Osteocyte (in vitro differentiated cells): ENCODE measurements around the gene EID3. TPM values are rescaled to one million over a fixed set of nuclear protein-coding genes. Genes with fewer than 3 reads are reported as not detected.

Experiments used
- DNase-seq: peaks from one replicate; pipeline ENCODE4 v3.0.0; 2021; ENCODE audit warnings: mixed read lengths; ENCODE audit not compliant: unreplicated experiment; ENCODE audit errors: extremely low spot score
- H3K27ac Mint-ChIP-seq: one replicate; pipeline ENCODE4 v1.8.0; 2021; ENCODE audit warnings: mild to moderate bottlenecking, mixed read lengths; ENCODE audit not compliant: unreplicated experiment
- H3K27me3 Mint-ChIP-seq: one replicate; pipeline ENCODE4 v1.8.0; 2021; ENCODE audit warnings: mixed read lengths; ENCODE audit not compliant: unreplicated experiment
- H3K36me3 Mint-ChIP-seq: one replicate; pipeline ENCODE4 v1.8.0; 2021; ENCODE audit warnings: mixed read lengths; ENCODE audit not compliant: unreplicated experiment
- H3K4me1 Mint-ChIP-seq: one replicate; pipeline ENCODE4 v1.8.0; 2021; ENCODE audit warnings: mixed read lengths; ENCODE audit not compliant: unreplicated experiment
- H3K4me3 Mint-ChIP-seq: one replicate; pipeline ENCODE4 v1.8.0; 2021; ENCODE audit warnings: mild to moderate bottlenecking, moderate library complexity, mixed read lengths; ENCODE audit not compliant: unreplicated experiment
- H3K9me3 Mint-ChIP-seq: one replicate; pipeline ENCODE4 v1.8.0; 2021; ENCODE audit warnings: mixed read lengths; ENCODE audit not compliant: unreplicated experiment
- total RNA-seq: library from RNA; stranded (reverse); gene quantifications from 2 replicates; pipeline ENCODE4 v1.2.1, GENCODE V29; 2021
- TF ChIP-seq, protein P1 (sequence below): fragments of 200-600 bp; sonication (generic); IDR thresholded peaks from 2 replicates; pipeline ENCODE4 v1.5.0; 2021; ENCODE audit warnings: antibody characterized with exemption, mild to moderate bottlenecking, moderate library complexity

Gene EID3
- total RNA-seq, 1 donor from 2014 or later: 3.7 TPM

DNA sequence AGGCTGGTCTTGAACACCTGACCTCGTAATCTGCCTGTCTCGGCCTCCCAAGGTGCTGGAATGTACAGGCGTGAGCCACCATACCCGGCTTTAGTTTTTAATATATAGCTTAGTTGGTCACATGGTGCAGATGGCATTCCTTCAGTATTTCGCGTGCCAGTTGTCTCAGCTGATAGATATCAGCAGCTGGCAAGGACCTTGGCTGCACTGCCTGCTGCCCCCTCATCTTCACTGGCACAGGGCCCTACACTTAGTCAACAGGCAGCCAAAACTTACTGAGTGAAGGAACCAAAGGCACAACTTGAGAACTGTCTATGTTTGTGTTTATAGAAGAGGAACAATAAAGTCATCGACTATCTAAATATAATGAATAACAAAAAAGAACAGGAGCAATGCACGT, 31.0 kb downstream of the EID3 start:
- Mint-ChIP-seq H3K4me3 (no peak overlapping the region), H3K27me3 (no peaks in the 10 kb centered on the region), H3K4me1 (no peaks in the 10 kb centered on the region), H3K36me3 (peaks cover 22% of the 10 kb centered on the region), H3K9me3 (no peaks in the 10 kb centered on the region), H3K27ac (no peak overlapping the region)
- no peak for DNase-seq
- TF ChIP-seq, protein P1, sequence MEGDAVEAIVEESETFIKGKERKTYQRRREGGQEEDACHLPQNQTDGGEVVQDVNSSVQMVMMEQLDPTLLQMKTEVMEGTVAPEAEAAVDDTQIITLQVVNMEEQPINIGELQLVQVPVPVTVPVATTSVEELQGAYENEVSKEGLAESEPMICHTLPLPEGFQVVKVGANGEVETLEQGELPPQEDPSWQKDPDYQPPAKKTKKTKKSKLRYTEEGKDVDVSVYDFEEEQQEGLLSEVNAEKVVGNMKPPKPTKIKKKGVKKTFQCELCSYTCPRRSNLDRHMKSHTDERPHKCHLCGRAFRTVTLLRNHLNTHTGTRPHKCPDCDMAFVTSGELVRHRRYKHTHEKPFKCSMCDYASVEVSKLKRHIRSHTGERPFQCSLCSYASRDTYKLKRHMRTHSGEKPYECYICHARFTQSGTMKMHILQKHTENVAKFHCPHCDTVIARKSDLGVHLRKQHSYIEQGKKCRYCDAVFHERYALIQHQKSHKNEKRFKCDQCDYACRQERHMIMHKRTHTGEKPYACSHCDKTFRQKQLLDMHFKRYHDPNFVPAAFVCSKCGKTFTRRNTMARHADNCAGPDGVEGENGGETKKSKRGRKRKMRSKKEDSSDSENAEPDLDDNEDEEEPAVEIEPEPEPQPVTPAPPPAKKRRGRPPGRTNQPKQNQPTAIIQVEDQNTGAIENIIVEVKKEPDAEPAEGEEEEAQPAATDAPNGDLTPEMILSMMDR: no peak

DNA sequence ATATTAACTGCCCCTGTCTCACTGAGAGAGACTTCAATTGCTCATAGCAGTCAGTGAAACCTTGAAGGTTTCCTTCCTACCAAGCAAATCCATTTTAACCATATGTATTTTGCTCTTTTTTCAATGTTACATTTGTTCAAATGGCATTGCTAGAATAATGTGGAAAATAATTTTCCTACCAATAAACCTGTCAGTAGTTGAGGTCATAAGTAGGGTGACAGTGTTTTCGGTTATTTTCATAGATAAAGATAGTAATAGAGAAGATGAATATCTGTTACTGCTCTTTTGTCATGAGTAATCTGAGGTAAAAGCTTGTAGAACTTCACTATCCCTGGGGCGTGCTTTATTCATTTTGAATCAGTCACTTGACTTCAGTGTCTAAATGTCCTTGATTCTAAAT, 32.6 kb downstream of the EID3 start:
- H3K27me3 Mint-ChIP-seq: no peaks in the 10 kb centered on the region
- H3K27ac Mint-ChIP-seq: no peak overlapping the region
- peaks cover 8% of the 10 kb centered on the region for H3K4me1 Mint-ChIP-seq
- H3K9me3 Mint-ChIP-seq: no peaks in the 10 kb centered on the region
- H3K36me3 Mint-ChIP-seq: peaks cover 31% of the 10 kb centered on the region
- TF ChIP-seq, protein P1: no peak
- H3K4me3 Mint-ChIP-seq: no peak overlapping the region
- no peak for DNase-seq

DNA sequence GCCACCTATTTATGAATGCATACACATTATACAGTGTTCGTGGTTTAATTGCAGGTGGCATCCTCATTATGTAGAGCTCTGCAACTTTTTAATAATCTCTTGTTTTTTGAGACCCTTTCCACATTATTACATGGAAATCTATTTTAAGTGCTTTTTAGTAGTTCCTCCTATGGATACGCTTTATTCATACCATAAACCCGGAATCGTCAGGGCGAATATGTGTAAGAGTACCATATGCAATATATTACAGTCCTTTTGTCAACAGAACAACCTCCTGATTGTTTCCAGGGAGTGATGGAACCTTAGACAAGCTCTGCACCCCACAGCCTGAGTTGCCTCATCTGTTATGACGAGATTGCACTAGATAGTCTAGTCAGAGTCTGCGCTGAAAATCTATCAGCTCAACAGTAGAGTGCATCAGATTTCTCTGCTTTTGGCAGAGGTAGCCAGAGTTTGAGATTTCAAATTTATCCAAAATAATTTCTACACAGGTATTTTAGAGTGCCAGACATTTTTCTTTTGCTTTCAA, 33.6 kb downstream of the EID3 start:
- H3K36me3 Mint-ChIP-seq: peaks cover 32% of the 10 kb centered on the region
- no peak overlapping the region for H3K27ac Mint-ChIP-seq
- no peak for DNase-seq
- H3K9me3 Mint-ChIP-seq: no peaks in the 10 kb centered on the region
- TF ChIP-seq, protein P1: no peak
- H3K4me1 Mint-ChIP-seq: peaks cover 8% of the 10 kb centered on the region
- H3K27me3 Mint-ChIP-seq: no peaks in the 10 kb centered on the region
- no peak overlapping the region for H3K4me3 Mint-ChIP-seq

DNA sequence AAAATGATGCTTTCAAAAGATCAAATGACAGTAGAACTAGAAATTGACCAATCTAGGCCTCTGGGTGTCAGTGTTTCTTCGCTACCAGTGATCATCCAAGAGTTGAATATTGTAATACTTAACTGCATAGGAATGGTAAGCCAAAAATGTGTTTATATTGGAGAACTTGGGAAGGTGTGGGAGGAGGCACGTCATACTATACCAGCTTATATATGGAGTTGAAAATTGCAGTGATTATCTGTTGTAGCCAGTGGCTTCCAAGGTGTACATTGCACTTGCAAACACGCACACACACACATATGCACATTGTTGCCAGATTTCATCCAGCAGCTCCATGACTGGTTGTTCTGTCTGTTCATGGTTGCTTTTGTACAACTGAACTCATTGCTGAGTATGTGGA, 36.1 kb downstream of the EID3 start:
- Mint-ChIP-seq H3K36me3 (peaks cover 30% of the 10 kb centered on the region), H3K27me3 (no peaks in the 10 kb centered on the region), H3K27ac (no peak overlapping the region), H3K9me3 (no peaks in the 10 kb centered on the region), H3K4me1 (peaks cover 8% of the 10 kb centered on the region), H3K4me3 (no peak overlapping the region)
- TF ChIP-seq, protein P1: peak; percentile 16
- DNase-seq: no peak

DNA sequence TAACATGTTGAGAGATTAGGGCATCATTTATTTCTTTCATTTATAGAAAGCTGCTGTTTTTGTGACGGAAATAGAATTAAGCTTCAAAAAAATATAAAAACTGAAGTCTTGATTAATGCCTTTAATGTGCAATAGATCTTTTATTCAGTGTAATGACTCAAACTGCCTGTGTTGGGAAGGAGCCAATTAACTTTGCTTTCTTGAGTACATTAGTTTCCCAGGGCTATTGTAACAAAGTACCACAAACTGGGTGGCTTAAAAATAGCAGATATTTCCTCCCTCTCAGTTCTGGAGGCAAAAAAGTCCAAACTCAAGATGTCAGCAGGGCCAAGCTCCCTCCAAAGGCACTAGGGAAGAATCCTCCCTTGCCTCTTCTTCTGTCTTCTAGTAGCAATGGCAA, 36.6 kb downstream of the EID3 start:
- Mint-ChIP-seq H3K9me3 (no peaks in the 10 kb centered on the region), H3K27me3 (no peaks in the 10 kb centered on the region), H3K36me3 (peaks cover 26% of the 10 kb centered on the region), H3K27ac (peak overlapping the region; percentile 27), H3K4me3 (no peak overlapping the region), H3K4me1 (peaks cover 8% of the 10 kb centered on the region)
- no peak for DNase-seq
- TF ChIP-seq, protein P1: no peak
